ENCODE results near the gene DTNA.

DNA sequence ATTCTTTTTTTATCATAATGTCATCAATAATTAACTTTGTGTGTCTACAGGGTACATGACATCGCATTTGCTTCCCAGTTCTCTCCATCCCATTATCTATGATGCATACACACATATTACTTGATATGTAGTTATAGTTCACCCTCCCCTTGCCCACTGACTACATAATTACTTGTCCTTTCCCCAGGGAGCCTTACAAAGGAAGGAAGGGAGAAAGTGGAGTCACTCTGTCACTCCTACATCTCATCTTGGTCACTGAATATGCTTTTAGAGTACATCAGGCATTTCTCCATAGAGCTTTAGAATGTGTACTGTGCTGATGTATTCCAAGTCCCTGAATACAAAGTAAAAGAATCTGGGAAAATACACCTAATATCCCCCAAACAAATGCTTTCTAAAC is 6.0 kb upstream of the DTNA start:
- TF ChIP-seq EZH2 (optimal IDR thresholded peaks at IDR 0.05; ENCODE audit: low read depth, low read length) (no peak), CTCF (IDR thresholded peaks at IDR 0.05; ENCODE audit: low read length) (no peak)

All from MM.1S (cell line).